Fibroblast of lung (primary cell): ENCODE data around the gene SLC18A3.

ENCODE experiments used
- EZH2 ChIP-seq: IDR thresholded peaks from 2 replicates; pipeline ENCODE4 v1.5.1; 2012; ENCODE audit warnings: low read length, control low read depth, mild to moderate bottlenecking; ENCODE audit errors: missing control alignments
- TF ChIP-seq, protein P1 (sequence below), 2 donors: IDR thresholded peaks in 1 of 2; conservative IDR thresholded peaks in 1 of 2; 1 replicate in 1 of 2; 2 replicates in 1 of 2; pipeline ENCODE4 v1.5.1; 2011 to 2012; ENCODE audit warnings: low read length in 2 of 2, control low read depth in 1 of 2, inconsistent platforms in 1 of 2, low read depth in 1 of 2, mild to moderate bottlenecking in 1 of 2

DNA sequence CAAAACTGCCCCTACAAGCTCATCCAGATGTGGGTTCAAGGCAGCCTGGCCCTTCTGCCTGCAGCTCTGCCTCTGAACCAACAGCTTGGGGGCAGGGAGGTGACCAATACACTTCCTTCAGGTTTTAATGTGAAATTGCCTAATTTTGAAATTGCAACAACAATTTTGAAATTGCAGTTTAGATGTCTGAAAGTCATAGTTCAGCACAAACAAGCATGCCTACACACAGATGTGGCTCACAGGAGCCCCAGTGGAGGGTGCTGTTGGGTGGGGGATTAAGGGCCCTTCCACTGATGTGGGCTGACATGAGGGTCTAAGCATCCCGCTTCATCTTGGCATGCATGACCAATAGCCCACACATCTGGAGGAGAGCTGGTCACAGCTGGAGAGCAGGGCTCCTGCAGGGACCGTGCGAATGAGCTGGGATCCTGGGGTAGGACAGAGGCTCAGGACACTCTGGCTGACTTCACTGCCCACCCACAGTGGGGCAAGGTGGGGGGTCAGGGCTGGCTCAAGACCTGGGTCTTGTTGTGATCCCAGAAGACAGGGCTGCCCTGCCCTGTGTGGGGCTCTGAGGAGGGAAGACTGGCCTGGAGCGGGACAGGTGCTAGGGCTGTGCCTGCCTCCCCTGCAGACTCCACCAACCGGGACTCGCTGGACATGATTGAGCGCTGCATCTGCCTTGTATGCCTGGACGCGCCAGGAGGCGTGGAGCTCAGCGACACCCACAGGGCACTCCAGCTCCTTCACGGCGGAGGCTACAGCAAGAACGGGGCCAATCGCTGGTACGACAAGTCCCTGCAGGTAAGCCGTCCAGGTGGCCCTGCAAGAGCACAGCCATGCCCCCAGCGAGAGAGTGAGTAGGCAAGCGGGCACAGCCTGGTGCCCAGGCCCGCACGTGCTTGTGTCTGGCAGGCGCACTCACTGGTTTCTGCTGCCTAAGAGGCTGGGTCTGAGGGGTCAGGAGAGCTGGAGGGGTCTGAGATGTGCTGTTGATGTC lies 36.1 kb downstream of the SLC18A3 start:
- TF ChIP-seq EZH2, result no peak
- TF ChIP-seq, protein P1, sequence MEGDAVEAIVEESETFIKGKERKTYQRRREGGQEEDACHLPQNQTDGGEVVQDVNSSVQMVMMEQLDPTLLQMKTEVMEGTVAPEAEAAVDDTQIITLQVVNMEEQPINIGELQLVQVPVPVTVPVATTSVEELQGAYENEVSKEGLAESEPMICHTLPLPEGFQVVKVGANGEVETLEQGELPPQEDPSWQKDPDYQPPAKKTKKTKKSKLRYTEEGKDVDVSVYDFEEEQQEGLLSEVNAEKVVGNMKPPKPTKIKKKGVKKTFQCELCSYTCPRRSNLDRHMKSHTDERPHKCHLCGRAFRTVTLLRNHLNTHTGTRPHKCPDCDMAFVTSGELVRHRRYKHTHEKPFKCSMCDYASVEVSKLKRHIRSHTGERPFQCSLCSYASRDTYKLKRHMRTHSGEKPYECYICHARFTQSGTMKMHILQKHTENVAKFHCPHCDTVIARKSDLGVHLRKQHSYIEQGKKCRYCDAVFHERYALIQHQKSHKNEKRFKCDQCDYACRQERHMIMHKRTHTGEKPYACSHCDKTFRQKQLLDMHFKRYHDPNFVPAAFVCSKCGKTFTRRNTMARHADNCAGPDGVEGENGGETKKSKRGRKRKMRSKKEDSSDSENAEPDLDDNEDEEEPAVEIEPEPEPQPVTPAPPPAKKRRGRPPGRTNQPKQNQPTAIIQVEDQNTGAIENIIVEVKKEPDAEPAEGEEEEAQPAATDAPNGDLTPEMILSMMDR (conservative IDR thresholded peaks at IDR 0.05 in 1 of 2, IDR thresholded peaks at IDR 0.05 in 1 of 2; ENCODE audit: low read depth in 1 of 2, low read length in 2 of 2), result no peak
